GM18907 (cell line): ENCODE measurements around the gene HSD11B1L.
"Not testable (repeated sequence)": the region's sequence is repeated elsewhere in the genome, so short reads cannot be mapped to it uniquely, and the experiment has no call there.

Experiments
- ATAC-seq: cut with Tn5 transposase; IDR thresholded peaks from one replicate; pipeline ENCODE4 v1.9.1; 2021; ENCODE audit warnings: mild to moderate bottlenecking, moderate library complexity; ENCODE audit not compliant: unreplicated experiment

The HSD11B1L gene

GRCh38 chr19:5697890-5698634 lies 17.2 kb downstream of the HSD11B1L start:
- no peak for ATAC-seq

- ATAC-seq, result no peak
Measured at GRCh38 chr19:5698635-5699422, 18.0 kb downstream of the HSD11B1L start.

- ATAC-seq, result no peak
Measured at GRCh38 chr19:5700455-5701092, 19.7 kb downstream of the HSD11B1L start.

GRCh38 chr19:5702053-5702410 lies 21.2 kb downstream of the HSD11B1L start:
- ATAC-seq, result not testable (repeated sequence)

GRCh38 chr19:5703819-5704818 lies 23.3 kb downstream of the HSD11B1L start:
- ATAC-seq, result no peak

GRCh38 chr19:5705552-5705951 lies 24.7 kb downstream of the HSD11B1L start:
- no peak for ATAC-seq

- ATAC-seq, result no peak
Measured at GRCh38 chr19:5706876-5707573, 26.2 kb downstream of the HSD11B1L start.

DNA sequence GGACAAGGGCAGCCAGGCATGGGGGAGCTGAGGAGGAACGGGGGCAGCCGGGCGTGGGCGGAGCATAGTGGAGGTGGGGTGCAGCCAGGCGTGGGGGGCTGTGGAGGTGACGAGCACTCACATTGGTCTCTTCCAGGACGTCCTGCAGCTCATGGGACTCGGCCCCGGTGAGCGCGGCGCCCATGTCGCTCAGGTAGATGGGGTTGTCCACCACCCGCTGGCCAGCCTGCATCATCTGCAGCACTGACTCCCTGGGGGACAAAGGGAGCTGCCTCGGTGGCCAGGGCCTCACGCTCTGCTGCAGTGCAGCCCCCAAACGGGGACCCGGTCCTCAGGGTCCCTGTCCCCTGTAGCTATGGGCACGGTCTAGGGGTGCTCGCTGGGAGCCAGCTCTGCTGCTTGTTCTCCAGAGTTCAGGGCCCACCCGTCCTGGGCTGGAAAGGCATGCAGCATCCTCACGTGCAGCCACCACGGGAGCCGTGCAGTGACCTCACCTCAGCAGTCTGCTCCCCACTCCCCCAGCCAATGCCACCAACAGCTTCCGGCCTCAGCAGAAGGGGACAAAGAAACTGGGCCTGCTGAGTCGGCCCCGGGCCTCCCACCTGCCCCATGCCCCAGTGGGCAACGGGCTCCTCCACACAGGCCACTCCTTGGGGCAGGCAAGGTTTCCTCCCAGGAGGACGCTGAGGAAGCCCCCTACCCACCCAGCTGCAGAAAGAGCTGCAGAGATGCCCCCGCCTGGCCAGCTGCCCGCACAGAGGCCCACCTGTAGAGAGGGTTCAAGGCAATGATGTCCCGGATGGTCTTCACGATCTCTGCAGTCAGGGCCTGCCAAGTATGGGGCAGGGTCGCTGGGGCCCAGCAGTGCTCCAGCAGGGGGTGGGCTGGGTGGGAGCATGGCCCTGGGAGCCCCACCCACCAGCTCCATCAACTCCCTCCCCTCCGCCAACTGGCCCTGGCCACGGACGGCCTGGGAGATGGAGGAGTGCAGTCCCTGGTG lies 27.0 kb downstream of the HSD11B1L start:
- ATAC-seq, result no peak

GRCh38 chr19:5711025-5711424 lies 30.2 kb downstream of the HSD11B1L start:
- no peak for ATAC-seq

GRCh38 chr19:5711713-5712161 lies 30.9 kb downstream of the HSD11B1L start:
- ATAC-seq, result no peak

DNA sequence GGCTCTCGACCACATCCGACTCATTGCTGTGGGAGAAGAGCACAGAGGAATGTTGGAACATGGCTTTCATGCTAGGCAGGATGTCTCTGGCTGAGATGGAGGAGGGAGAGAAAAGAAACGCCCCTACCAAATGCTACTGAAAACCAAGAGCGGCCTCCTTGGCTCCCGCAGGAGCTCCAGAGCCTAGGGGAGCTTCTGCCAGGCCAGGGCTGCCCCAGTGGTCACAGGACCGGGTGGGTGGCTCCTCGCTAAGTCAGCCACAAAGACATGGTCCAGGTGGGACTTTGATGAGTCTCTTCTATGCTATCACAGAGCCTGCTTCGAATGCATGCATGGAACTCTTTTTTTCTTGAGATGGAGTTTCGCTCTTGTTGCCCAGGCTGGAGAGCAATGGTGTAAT lies 32.4 kb downstream of the HSD11B1L start:
- no peak for ATAC-seq

GRCh38 chr19:5714816-5715215 lies 34.0 kb downstream of the HSD11B1L start:
- ATAC-seq, result no peak

DNA sequence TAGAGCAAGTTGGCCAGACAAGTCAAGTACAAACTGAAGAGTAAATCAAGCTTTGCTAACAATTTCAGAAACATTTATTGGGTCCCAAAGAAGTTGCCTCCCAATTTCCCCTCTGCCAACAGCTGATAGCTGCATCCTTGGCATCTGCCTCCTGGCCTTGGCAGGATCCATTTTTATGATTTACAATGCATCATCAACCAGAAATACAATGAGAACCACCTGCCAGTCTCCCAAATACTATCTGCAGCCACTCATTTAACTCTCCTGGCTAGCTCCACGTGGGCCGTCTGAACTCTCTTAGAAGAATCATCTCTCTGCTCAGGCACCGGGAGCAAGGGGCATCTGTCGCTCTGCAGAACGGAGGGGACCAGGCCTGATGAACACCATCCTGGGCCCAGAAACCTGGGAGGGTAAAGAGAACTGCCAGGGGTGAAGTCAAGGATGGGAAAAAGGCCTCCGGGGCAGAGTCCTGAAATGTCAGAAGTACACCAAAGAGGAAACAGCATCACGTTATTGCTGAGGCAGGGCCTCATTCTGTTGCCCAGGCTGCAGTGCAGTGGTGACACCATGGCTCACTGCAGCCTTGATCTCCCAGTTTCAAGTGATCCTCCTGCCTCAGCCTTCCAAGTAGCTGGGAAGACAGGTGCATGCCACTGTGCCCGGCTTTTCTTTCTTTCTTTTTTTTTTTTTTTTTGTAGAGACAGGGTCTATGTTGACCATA lies 36.5 kb downstream of the HSD11B1L start:
- no peak for ATAC-seq

- no peak for ATAC-seq
Measured at GRCh38 chr19:5718037-5718578, 37.3 kb downstream of the HSD11B1L start.

DNA sequence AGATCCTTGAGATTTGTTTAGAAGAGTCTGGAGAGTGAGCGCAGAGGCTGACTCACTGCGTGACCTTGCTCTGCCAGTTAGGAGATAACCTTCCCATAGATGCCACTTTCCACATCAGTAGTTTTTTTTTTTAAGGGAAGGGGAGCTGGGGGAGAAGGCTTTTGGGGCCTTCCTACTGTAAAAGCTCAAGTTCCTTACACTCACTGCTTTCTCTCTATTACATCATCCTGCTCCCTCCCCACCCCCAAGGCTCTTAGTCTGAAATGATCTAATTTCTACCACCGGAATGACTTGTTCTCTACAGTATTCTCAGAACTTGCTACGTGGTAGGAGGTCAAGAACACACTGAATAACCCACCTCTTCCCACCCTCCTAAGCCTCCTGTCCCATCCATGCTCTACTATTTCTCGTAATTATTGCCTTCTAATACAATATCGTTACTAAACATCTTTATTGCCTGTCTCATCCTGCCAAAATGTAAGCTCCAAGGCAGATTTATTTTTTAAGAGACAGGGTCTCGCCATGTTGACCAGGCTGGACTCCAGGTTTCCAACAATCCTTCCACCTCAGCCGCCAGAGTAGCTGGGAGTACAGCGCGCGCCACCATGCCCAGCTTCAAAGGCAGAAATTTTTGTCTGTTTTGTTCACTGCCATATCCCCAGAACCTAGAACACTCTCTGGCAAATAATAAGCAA lies 37.9 kb downstream of the HSD11B1L start:
- no peak for ATAC-seq

- ATAC-seq, result no peak
Measured at GRCh38 chr19:5719274-5719960, 38.6 kb downstream of the HSD11B1L start.
